GM08714 (cell line): ENCODE measurements around the gene CENATAC.
"Not testable (repeated sequence)": the region's sequence is repeated elsewhere in the genome, so short reads cannot be mapped to it uniquely, and the experiment has no call there.

Experiments
- H3K4me3 ChIP-seq: fragments of 200-500 bp; sonication (Bioruptor generic); 2 replicates; pipeline ENCODE4 v1.5.1; 2014; ENCODE audit warnings: mild to moderate bottlenecking, low read length, inconsistent platforms
- ZNF274 ChIP-seq: IDR thresholded peaks from 2 replicates; pipeline ENCODE4 v1.6.1; 2012; ENCODE audit warnings: mild to moderate bottlenecking, low read depth, low read length

CENATAC gene

GRCh38 chr11:119027561-119028345 lies 29.8 kb downstream of the CENATAC start:
- H3K4me3 ChIP-seq, result no peak overlapping the region
- no peak for TF ChIP-seq ZNF274

- no peak for TF ChIP-seq ZNF274
- no peak overlapping the region for H3K4me3 ChIP-seq
Measured at GRCh38 chr11:119028346-119029068, 30.6 kb downstream of the CENATAC start.

GRCh38 chr11:119029069-119029339 lies 31.1 kb downstream of the CENATAC start:
- no peak for TF ChIP-seq ZNF274
- no peak overlapping the region for H3K4me3 ChIP-seq

- peak overlapping the region; percentile 82 for H3K4me3 ChIP-seq
- TF ChIP-seq ZNF274, result no peak
Measured at GRCh38 chr11:119029340-119030028, 31.5 kb downstream of the CENATAC start.

GRCh38 chr11:119030029-119030328 lies 32.0 kb downstream of the CENATAC start:
- peak overlapping the region; percentile 82 for H3K4me3 ChIP-seq
- TF ChIP-seq ZNF274, result no peak

DNA sequence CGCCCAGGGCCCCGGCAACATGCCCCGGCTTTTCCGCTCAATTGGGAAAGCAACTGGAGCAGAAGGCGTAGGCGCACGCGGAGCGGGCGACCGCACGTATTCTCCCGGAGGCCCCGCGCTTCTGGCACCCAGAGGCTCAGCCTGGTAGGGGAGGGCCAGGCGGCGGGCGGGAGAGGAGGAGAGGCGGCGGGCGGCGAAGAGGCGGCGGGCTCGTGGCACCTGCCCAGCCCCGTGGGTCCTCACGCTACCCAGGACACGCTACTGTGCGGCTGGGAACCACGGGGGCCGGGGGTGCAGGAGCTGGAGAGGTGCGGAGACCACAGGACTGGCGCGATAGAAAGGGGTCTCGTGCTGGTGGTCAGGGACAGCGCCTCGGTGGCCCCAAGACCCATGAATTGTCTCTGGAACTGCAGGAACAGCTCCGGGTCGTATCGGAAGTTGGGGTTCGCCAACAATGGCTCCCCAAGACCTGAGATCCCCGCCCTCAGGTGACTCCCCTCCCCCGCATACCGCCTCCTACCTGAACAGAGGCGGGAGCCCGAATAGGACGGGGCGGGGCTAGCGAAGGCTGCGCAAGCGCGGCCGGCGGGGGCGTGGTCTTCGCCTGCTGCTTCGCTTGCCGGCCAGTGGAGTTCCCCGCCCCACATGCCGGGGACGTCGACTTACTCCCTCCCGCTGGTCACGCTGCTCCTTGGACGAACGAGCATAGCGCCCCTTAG lies 32.5 kb downstream of the CENATAC start, which contains the start of gene SLC37A4:
Gene SLC37A4 (minus strand): TSS at position 549 of the 719 bp plus-strand sequence.
- no peak for TF ChIP-seq ZNF274
- H3K4me3 ChIP-seq, result peak within 1 kb of the TSS; percentile 82

DNA sequence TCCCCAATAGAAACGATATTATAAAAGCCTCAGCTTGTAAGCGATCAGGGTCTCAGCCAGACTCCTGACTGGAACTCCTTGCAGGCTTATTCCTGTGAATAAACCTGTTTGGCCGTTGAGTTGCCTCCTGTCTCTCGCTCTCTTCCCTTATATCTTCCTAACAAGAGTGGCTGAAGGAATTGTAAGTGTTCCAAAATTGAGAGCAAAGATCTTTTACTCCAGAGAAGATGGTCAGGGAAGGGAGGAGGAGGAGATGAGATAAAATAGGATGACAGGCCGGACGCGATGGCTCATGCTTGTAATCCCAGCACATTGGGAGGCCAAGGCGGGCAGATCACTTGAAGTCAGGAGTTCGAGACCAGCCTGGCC lies 34.0 kb downstream of the CENATAC start:
- no peak overlapping the region for H3K4me3 ChIP-seq
- TF ChIP-seq ZNF274, result no peak

DNA sequence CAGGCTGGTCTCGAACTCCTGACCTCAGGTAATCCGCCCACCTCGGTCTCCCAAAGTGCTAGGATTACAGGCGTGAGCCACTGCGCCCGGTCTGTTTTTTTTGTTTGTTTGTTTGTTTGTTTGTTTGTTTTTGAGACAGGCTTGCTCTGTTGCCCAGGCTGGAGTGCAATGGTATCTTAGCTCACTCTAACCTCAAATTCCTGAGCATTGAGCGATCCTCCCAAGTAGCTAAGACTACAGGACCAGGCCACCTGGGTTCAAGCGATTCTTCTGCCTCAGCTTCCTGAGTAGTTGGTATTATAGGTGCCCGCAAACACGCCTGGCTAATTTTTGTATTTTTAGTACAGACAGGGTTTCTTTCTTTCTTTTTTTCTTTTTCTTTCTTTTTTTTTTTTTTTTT lies 35.5 kb downstream of the CENATAC start:
- not testable (repeated sequence) for H3K4me3 ChIP-seq

DNA sequence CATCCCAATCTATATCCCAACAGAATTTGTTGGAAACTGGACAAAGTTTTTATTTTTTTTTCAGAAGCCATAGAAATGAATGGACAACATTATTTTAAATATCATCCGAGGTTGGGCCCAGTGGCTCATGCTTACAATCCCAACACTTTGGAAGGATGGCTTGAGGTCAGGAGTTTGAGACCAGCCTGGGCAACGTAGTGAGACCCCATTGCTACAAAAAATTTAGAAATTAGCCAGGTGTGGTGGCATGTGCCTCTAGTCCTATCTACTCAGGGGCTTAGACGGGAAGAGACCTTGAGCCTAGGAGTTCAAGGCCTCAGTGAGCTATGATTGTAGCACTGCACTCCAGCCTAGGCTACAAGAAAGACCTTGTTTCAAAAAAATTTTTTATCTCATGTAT lies 36.9 kb downstream of the CENATAC start:
- no peak overlapping the region for H3K4me3 ChIP-seq
- no peak for TF ChIP-seq ZNF274

GRCh38 chr11:119038884-119039283 lies 40.9 kb downstream of the CENATAC start:
- H3K4me3 ChIP-seq, result no peak overlapping the region
- no peak for TF ChIP-seq ZNF274

GRCh38 chr11:119039471-119039870 lies 41.5 kb downstream of the CENATAC start:
- not testable (repeated sequence) for H3K4me3 ChIP-seq

GRCh38 chr11:119041821-119042514 lies 44.0 kb downstream of the CENATAC start:
- no peak for TF ChIP-seq ZNF274
- H3K4me3 ChIP-seq, result no peak overlapping the region

DNA sequence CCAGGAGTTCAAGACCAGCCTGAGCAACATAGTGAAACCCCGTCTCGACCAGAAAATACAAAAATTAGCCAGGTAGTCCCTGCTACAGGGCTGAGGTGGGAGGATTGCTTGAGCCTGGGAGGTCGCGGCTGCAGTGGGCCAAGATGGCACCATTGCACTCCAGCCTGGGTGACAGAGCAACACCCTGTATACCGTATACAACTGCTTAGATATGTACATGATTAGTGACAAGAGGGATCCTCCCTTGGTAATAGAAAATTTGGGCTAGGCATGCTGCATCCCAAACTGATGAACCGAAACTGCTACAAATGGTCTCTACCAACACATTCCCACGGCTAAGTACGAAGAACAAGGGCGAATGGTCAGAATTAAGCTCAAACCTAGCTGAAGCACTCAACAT lies 45.0 kb downstream of the CENATAC start:
- H3K4me3 ChIP-seq, result no peak overlapping the region

GRCh38 chr11:119044708-119045107 lies 46.8 kb downstream of the CENATAC start:
- TF ChIP-seq ZNF274, result no peak

More for the DNA sequence above, 45.0 kb downstream of the CENATAC start:
- TF ChIP-seq ZNF274, result no peak

More at GRCh38 chr11:119044708-119045107, 46.8 kb downstream of the CENATAC start:
- H3K4me3 ChIP-seq, result no peak overlapping the region
